Activated naive CD8-positive, alpha-beta T cell treated with anti-CD3 and anti-CD28 coated beads, Interleukin-2, amount 10 ng/mL, durations not matched to agents 7 days and 5 days (primary cell): ENCODE measurements around the gene EPDR1. TPM values are rescaled to one million over a fixed set of nuclear protein-coding genes. Genes with fewer than 3 reads are reported as not detected.

ENCODE experiments used
- ATAC-seq: fragments of 150-1000 bp; cut with Tn5 transposase; one replicate; pipeline ENCODE4 v1.10.0; 2021; ENCODE audit warnings: low read depth, moderate library complexity
- POLR2A ChIA-PET: fragments of 350-600 bp; sonication (Branson Sonifier 250); formaldehyde crosslinking; loops from one replicate; lab custom pipeline; 2021; ENCODE audit warnings: antibody characterized with exemption; lab: Charles Lee
- DNase-seq: peaks from one replicate; pipeline ENCODE4 v3.0.0; 2021
- H3K27ac Mint-ChIP-seq: one replicate; pipeline ENCODE4 v1.8.0; 2022; ENCODE audit warnings: mild to moderate bottlenecking, mixed read lengths
- H3K27me3 Mint-ChIP-seq: one replicate; pipeline ENCODE4 v1.8.0; 2022; ENCODE audit warnings: mild to moderate bottlenecking, moderate library complexity, mixed read lengths
- H3K36me3 Mint-ChIP-seq: one replicate; pipeline ENCODE4 v1.8.0; 2021; ENCODE audit warnings: mild to moderate bottlenecking, mixed read lengths
- H3K4me1 Mint-ChIP-seq: one replicate; pipeline ENCODE4 v1.8.0; 2021; ENCODE audit warnings: mixed read lengths
- H3K4me3 Mint-ChIP-seq: one replicate; pipeline ENCODE4 v1.8.0; 2022; ENCODE audit warnings: mild to moderate bottlenecking, moderate library complexity, mixed read lengths
- H3K9me3 Mint-ChIP-seq: one replicate; pipeline ENCODE4 v1.8.0; 2021; ENCODE audit warnings: mixed read lengths
- total RNA-seq, 2 experiments: library from RNA; stranded (reverse); gene quantifications; one replicate each; pipeline ENCODE4 v1.2.3, GENCODE V29; 2021

EPDR1 gene
- total RNA-seq, 2 experiments from 2014 or later = 0.25 to 0.26 TPM

- Mint-ChIP-seq H3K4me1 (no peaks in the 10 kb centered on the region), H3K9me3 (no peaks in the 10 kb centered on the region), H3K27me3 (peaks cover 4% of the 10 kb centered on the region), H3K27ac (no peak overlapping the region), H3K36me3 (no peaks in the 10 kb centered on the region), H3K4me3 (no peak overlapping the region)
- no peak for ATAC-seq
- DNase-seq = no peak
- POLR2A ChIA-PET = no interaction called here
Observed at GRCh38 chr7:37973915-37974314, 53.5 kb downstream of the EPDR1 start.

GRCh38 chr7:37974711-37975110 lies 54.3 kb downstream of the EPDR1 start:
- Mint-ChIP-seq H3K4me3 (no peak overlapping the region), H3K36me3 (no peaks in the 10 kb centered on the region)

GRCh38 chr7:37977243-37977642 lies 56.8 kb downstream of the EPDR1 start:
- H3K36me3 Mint-ChIP-seq = no peaks in the 10 kb centered on the region
- H3K9me3 Mint-ChIP-seq = no peaks in the 10 kb centered on the region
- no peak overlapping the region for H3K4me3 Mint-ChIP-seq
- POLR2A ChIA-PET = no interaction called here
- H3K27ac Mint-ChIP-seq = no peak overlapping the region
- H3K4me1 Mint-ChIP-seq = no peaks in the 10 kb centered on the region
- peaks cover 1% of the 10 kb centered on the region for H3K27me3 Mint-ChIP-seq
- DNase-seq = no peak
- ATAC-seq = no peak

More at GRCh38 chr7:37974711-37975110, 54.3 kb downstream of the EPDR1 start:
- ATAC-seq = no peak
- Mint-ChIP-seq H3K4me1 (no peaks in the 10 kb centered on the region), H3K27ac (no peak overlapping the region), H3K9me3 (no peaks in the 10 kb centered on the region), H3K27me3 (peaks cover 4% of the 10 kb centered on the region)
- POLR2A ChIA-PET = no interaction called here
- DNase-seq = no peak

- no peaks in the 10 kb centered on the region for H3K27me3 Mint-ChIP-seq
- no peaks in the 10 kb centered on the region for H3K9me3 Mint-ChIP-seq
- DNase-seq (no peak), ATAC-seq (no peak)
- no peak overlapping the region for H3K27ac Mint-ChIP-seq
- H3K36me3 Mint-ChIP-seq = no peaks in the 10 kb centered on the region
- no peaks in the 10 kb centered on the region for H3K4me1 Mint-ChIP-seq
- POLR2A ChIA-PET = no interaction called here
- no peak overlapping the region for H3K4me3 Mint-ChIP-seq
Observed at GRCh38 chr7:37981664-37982063, 61.2 kb downstream of the EPDR1 start.

GRCh38 chr7:37982423-37982822 lies 62.0 kb downstream of the EPDR1 start:
- ATAC-seq = no peak
- Mint-ChIP-seq H3K36me3 (no peaks in the 10 kb centered on the region), H3K4me1 (no peaks in the 10 kb centered on the region), H3K4me3 (no peak overlapping the region), H3K9me3 (no peaks in the 10 kb centered on the region), H3K27me3 (no peaks in the 10 kb centered on the region), H3K27ac (no peak overlapping the region)
- DNase-seq = no peak
- POLR2A ChIA-PET = no interaction called here

GRCh38 chr7:37984750-37985390 lies 64.4 kb downstream of the EPDR1 start:
- no peaks in the 10 kb centered on the region for H3K36me3 Mint-ChIP-seq
- POLR2A ChIA-PET = no interaction called here

GRCh38 chr7:37986908-37987330 lies 66.5 kb downstream of the EPDR1 start:
- POLR2A ChIA-PET = no interaction called here
- ATAC-seq (no peak), DNase-seq (no peak)
- Mint-ChIP-seq H3K36me3 (no peaks in the 10 kb centered on the region), H3K4me1 (no peaks in the 10 kb centered on the region), H3K27me3 (peaks cover 4% of the 10 kb centered on the region), H3K4me3 (no peak overlapping the region), H3K9me3 (no peaks in the 10 kb centered on the region), H3K27ac (no peak overlapping the region)

More at GRCh38 chr7:37984750-37985390, 64.4 kb downstream of the EPDR1 start:
- H3K4me1 Mint-ChIP-seq = no peaks in the 10 kb centered on the region
- H3K9me3 Mint-ChIP-seq = no peaks in the 10 kb centered on the region
- no peak overlapping the region for H3K4me3 Mint-ChIP-seq
- DNase-seq = no peak
- peaks cover 4% of the 10 kb centered on the region for H3K27me3 Mint-ChIP-seq
- H3K27ac Mint-ChIP-seq = no peak overlapping the region
- ATAC-seq = no peak

GRCh38 chr7:37987732-37988131 lies 67.3 kb downstream of the EPDR1 start:
- DNase-seq (no peak), ATAC-seq (no peak)
- Mint-ChIP-seq H3K4me1 (no peaks in the 10 kb centered on the region), H3K4me3 (no peak overlapping the region), H3K27ac (no peak overlapping the region), H3K27me3 (peaks cover 4% of the 10 kb centered on the region), H3K9me3 (no peaks in the 10 kb centered on the region), H3K36me3 (no peaks in the 10 kb centered on the region)
- POLR2A ChIA-PET = no interaction called here

- ATAC-seq (no peak), DNase-seq (no peak)
- POLR2A ChIA-PET = no interaction called here
- Mint-ChIP-seq H3K9me3 (no peaks in the 10 kb centered on the region), H3K36me3 (no peaks in the 10 kb centered on the region), H3K4me3 (no peak overlapping the region), H3K27ac (no peak overlapping the region), H3K27me3 (peaks cover 4% of the 10 kb centered on the region), H3K4me1 (no peaks in the 10 kb centered on the region)
Observed at GRCh38 chr7:37988721-37989650, 68.5 kb downstream of the EPDR1 start.

GRCh38 chr7:37990337-37990736 lies 69.9 kb downstream of the EPDR1 start:
- Mint-ChIP-seq H3K27ac (no peak overlapping the region), H3K4me3 (no peak overlapping the region), H3K36me3 (no peaks in the 10 kb centered on the region), H3K4me1 (no peaks in the 10 kb centered on the region), H3K27me3 (peaks cover 4% of the 10 kb centered on the region), H3K9me3 (peaks cover 2% of the 10 kb centered on the region)
- POLR2A ChIA-PET = no interaction called here
- ATAC-seq (no peak), DNase-seq (no peak)

- ATAC-seq (no peak), DNase-seq (no peak)
- Mint-ChIP-seq H3K36me3 (no peaks in the 10 kb centered on the region), H3K9me3 (peaks cover 2% of the 10 kb centered on the region), H3K27me3 (no peaks in the 10 kb centered on the region), H3K4me3 (no peak overlapping the region), H3K4me1 (no peaks in the 10 kb centered on the region), H3K27ac (no peak overlapping the region)
- POLR2A ChIA-PET = no interaction called here
Observed at GRCh38 chr7:37993060-37993501, 72.6 kb downstream of the EPDR1 start.

GRCh38 chr7:37999673-38000072 lies 79.2 kb downstream of the EPDR1 start:
- no peaks in the 10 kb centered on the region for H3K27me3 Mint-ChIP-seq
- H3K27ac Mint-ChIP-seq = no peak overlapping the region
- no peak for ATAC-seq
- H3K9me3 Mint-ChIP-seq = peaks cover under 1% of the 10 kb centered on the region
- no peaks in the 10 kb centered on the region for H3K4me1 Mint-ChIP-seq
- POLR2A ChIA-PET = no interaction called here
- H3K36me3 Mint-ChIP-seq = no peaks in the 10 kb centered on the region
- DNase-seq = no peak
- H3K4me3 Mint-ChIP-seq = no peak overlapping the region

- no peaks in the 10 kb centered on the region for H3K9me3 Mint-ChIP-seq
- DNase-seq (no peak), ATAC-seq (no peak)
- H3K4me3 Mint-ChIP-seq = no peak overlapping the region
- H3K36me3 Mint-ChIP-seq = no peaks in the 10 kb centered on the region
- no peaks in the 10 kb centered on the region for H3K4me1 Mint-ChIP-seq
- H3K27me3 Mint-ChIP-seq = no peaks in the 10 kb centered on the region
- no peak overlapping the region for H3K27ac Mint-ChIP-seq
- POLR2A ChIA-PET = no interaction called here
Observed at GRCh38 chr7:38000272-38000671, 79.8 kb downstream of the EPDR1 start.
